Prostate gland (tissue), 2 donors: ENCODE measurements around the gene CAMSAP1. TPM values are rescaled to one million over a fixed set of nuclear protein-coding genes. Genes with fewer than 3 reads are reported as not detected.
"Not testable (repeated sequence)": the region's sequence is repeated elsewhere in the genome, so short reads cannot be mapped to it uniquely, and the experiment has no call there.

Experiments
- DNase-seq: peaks from one replicate; pipeline ENCODE4 v3.0.0-alpha.2; 2019; ENCODE audit warnings: low spot score
- H3K27ac ChIP-seq, 2 donors: fragments of 200-600 bp; sonication (generic); 2 replicates each; pipeline ENCODE4 v1.5.1; 2017 to 2019
- H3K27me3 ChIP-seq: fragments of 200-600 bp; sonication (generic); replicated peaks from 2 replicates; pipeline ENCODE4 v1.5.1; 2019; ENCODE audit not compliant: insufficient read depth
- H3K36me3 ChIP-seq, 2 donors: fragments of 200-600 bp; sonication (generic); 1 replicate in 1 of 2; 2 replicates in 1 of 2; pipeline versions ENCODE4 v1.5.1 to v1.8.1; 2017 to 2019
- H3K4me1 ChIP-seq: fragments of 200-600 bp; sonication (generic); replicated peaks from 2 replicates; pipeline ENCODE4 v1.5.1; 2019
- H3K4me3 ChIP-seq, 2 donors: fragments of 200-600 bp; sonication (generic); 2 replicates each; pipeline ENCODE4 v1.5.1; 2017 to 2019
- H3K9me3 ChIP-seq: fragments of 200-600 bp; sonication (generic); 2 replicates; pipeline ENCODE4 v1.5.1; 2017
- POLR2A ChIP-seq: fragments of 450-650 bp; IDR thresholded peaks from one replicate; pipeline ENCODE4 v1.6.1; 2016; ENCODE audit warnings: antibody characterized with exemption, mild to moderate bottlenecking
- POLR2AphosphoS5 ChIP-seq: sonication (generic); formaldehyde crosslinking; IDR thresholded peaks from one replicate; pipeline ENCODE4 v1.6.1; 2017; ENCODE audit warnings: antibody characterized with exemption
- WGBS: methylation state at CpG from one replicate; pipeline ENCODE4 v1.1.5; 2018; 5-methylcytosine and 5-hydroxymethylcytosine counted together
- intact Hi-C: fragments of 100-400 bp; cut with DNase I; formaldehyde crosslinking; loops from one replicate; pipeline ENCODE4 v1.14.2; 2022
- total RNA-seq, 2 donors: library from RNA; depleted of rRNA; stranded (reverse); fragments of >200 nt; gene quantifications; one replicate each; pipeline ENCODE4 v1.1.0, GENCODE V29; 2016
- TF ChIP-seq, protein P1 (sequence below), 4 experiments: fragments of 200-600 bp in 2 of 4; fragments of 450-650 bp in 2 of 4; sonication (generic) in 2 of 4; IDR thresholded peaks; 1 replicate in 3 of 4; 2 replicates in 1 of 4; pipeline ENCODE4 v1.5.1; 2016 to 2019; ENCODE audit warnings: antibody characterized with exemption in 4 of 4, mild to moderate bottlenecking in 2 of 4, moderate library complexity in 2 of 4

Gene CAMSAP1
- total RNA-seq, 2 donors from 2014 or later: 28.3 to 86.6 TPM

DNA sequence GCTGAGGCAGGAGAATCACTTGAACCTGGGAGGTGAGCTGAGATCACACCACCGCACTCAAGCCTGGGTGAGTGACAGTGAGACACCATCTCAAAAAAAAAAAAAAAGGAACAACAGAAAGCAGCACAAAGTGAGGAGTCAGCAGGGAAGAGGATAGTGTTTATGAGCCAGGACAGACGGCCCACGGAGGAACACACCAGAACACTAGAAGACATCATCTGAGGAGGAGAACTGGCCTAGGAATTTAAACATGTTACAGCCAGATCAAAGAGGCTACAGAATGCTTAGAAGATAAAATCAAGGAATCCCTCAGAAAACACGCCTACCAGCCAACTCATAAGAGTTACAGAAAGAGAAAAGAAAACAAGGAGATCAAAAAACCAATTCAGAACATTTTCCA lies 41.6 kb upstream of the CAMSAP1 start:
- no peaks in the 10 kb centered on the region for H3K9me3 ChIP-seq
- TF ChIP-seq POLR2AphosphoS5: peak; percentile 39
- TF ChIP-seq POLR2A: no peak
- no peaks in the 10 kb centered on the region for H3K27me3 ChIP-seq
- no peak for DNase-seq
- intact Hi-C loops: no loop called here
- H3K36me3 ChIP-seq: peaks cover 9 to 19% of the 10 kb centered on the region in 2 donors
- H3K27ac ChIP-seq: peak overlapping the region; percentile 53 to 62
- H3K4me1 ChIP-seq: peaks cover 16% of the 10 kb centered on the region
- WGBS: 19% methylated on average over 4 of the region's 4 CpGs
- no peak overlapping the region for H3K4me3 ChIP-seq

DNA sequence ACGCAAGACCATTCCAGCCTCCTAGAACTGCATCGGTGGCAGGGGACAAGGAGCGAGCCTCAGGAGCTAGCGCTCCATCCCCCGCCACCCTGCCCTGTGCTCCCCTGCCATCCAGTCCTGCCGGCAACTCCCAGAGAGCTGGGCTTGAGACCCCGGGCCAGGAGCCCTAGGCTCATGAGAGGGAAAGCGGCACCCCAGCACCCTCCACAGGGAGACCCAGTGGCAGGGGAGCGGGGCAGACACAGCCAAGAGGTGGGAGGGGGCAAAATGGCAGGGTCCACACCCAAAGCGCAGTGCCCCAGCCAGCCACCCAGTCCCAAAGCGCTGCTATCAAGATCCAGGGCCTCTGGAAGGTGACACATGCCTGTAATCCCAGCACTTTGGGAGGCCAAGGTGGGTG lies 41.1 kb upstream of the CAMSAP1 start:
- intact Hi-C loops: no loop called here
- H3K9me3 ChIP-seq: no peaks in the 10 kb centered on the region
- 86% methylated on average over 10 of the region's 11 CpGs for WGBS
- H3K4me1 ChIP-seq: peaks cover 16% of the 10 kb centered on the region
- no peak overlapping the region for H3K4me3 ChIP-seq
- no peaks in the 10 kb centered on the region for H3K27me3 ChIP-seq
- no peak for TF ChIP-seq POLR2A
- no peak for TF ChIP-seq POLR2AphosphoS5
- TF ChIP-seq, protein P1, sequence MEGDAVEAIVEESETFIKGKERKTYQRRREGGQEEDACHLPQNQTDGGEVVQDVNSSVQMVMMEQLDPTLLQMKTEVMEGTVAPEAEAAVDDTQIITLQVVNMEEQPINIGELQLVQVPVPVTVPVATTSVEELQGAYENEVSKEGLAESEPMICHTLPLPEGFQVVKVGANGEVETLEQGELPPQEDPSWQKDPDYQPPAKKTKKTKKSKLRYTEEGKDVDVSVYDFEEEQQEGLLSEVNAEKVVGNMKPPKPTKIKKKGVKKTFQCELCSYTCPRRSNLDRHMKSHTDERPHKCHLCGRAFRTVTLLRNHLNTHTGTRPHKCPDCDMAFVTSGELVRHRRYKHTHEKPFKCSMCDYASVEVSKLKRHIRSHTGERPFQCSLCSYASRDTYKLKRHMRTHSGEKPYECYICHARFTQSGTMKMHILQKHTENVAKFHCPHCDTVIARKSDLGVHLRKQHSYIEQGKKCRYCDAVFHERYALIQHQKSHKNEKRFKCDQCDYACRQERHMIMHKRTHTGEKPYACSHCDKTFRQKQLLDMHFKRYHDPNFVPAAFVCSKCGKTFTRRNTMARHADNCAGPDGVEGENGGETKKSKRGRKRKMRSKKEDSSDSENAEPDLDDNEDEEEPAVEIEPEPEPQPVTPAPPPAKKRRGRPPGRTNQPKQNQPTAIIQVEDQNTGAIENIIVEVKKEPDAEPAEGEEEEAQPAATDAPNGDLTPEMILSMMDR (IDR thresholded peaks at IDR 0.05): no peak
- DNase-seq: no peak
- peak overlapping the region; percentile 53 to 62 for H3K27ac ChIP-seq
- peaks cover 9 to 19% of the 10 kb centered on the region in 2 donors for H3K36me3 ChIP-seq

DNA sequence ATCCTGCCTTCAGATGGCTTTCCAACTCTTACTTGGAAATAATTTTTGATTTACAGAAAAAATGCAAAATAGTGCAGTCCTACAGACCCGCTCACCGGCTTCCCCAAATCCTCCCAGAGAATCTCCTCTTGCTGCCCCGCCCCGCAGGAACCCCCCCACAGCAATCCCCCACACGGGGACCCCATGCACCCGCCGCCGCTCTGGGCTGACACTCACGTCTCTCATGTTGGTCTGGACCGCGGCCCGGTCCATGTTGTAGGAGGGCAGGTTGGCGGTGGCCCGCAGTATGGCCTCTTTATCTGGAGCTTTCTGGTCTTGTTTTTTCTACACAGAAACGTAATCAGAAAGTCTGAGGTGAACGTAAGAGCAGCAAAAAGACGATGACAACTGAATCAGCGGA lies 40.2 kb upstream of the CAMSAP1 start:
- 93% methylated on average over 18 of the region's 18 CpGs for WGBS
- Histone ChIP-seq H3K4me1 (peaks cover 11% of the 10 kb centered on the region), H3K9me3 (no peaks in the 10 kb centered on the region), H3K36me3 (peaks cover 9 to 19% of the 10 kb centered on the region in 2 donors), H3K4me3 (no peak overlapping the region), H3K27me3 (no peaks in the 10 kb centered on the region), H3K27ac (no peak overlapping the region)
- TF ChIP-seq, protein P1 (IDR thresholded peaks at IDR 0.05): no peak
- no peak for TF ChIP-seq POLR2A
- no peak for TF ChIP-seq POLR2AphosphoS5
- no peak for DNase-seq
- intact Hi-C loops: no loop called here

DNA sequence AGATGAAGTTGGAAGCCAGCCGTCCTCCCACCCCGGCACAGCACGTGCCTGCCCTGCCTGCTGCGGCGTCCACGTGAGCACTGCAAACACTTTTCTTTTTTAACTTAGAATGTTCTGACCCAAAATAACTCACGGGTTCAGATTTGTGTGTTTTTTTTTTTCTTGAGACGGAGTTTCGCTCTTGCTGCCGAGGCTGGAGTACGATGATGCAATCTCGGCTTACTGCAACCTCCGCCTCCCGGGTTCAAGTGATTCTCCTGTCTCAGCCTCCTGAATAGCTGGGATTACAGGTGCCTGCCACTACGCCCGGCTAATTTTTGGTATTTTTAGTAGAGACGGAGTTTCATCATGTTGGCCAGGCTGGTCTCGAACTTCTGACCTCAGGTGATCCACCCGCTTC lies 39.8 kb upstream of the CAMSAP1 start:
- H3K9me3 ChIP-seq, H3K27ac ChIP-seq, DNase-seq, H3K4me3 ChIP-seq, H3K27me3 ChIP-seq, intact Hi-C loops, H3K4me1 ChIP-seq: not testable (repeated sequence)
- WGBS: 95% methylated on average over 19 of the region's 19 CpGs
- peaks cover 9 to 19% of the 10 kb centered on the region in 2 donors for H3K36me3 ChIP-seq

DNA sequence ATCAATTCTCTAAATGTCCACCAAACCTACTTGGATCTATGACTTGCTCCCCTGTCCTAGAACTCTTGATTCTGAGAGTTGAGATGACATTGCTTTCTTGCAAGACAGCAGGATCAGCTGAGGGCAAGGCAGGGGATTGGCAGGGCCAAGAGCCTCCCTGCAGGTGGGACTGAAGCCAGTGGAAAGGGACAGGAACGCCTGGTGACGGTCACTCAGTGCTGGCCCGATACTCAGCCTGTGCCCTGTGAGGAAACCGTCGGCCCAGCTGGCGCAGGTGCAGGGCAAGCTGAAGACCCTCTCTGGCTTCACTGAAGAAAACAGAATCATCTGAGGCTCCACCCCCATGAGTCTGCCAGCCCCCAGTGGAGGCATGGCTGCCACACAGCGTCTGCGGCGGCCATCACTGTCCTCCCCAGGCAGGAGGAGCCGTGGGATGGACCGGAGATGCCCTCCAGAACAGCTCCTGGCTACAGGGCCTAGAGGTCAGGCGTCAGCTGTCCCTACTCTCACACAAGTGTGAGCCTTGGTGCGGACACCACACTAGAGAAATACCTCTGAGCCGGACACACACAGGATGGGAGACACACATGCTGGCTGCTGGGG lies 39.1 kb upstream of the CAMSAP1 start:
- peaks cover 7% of the 10 kb centered on the region for H3K4me1 ChIP-seq
- H3K27me3 ChIP-seq: no peaks in the 10 kb centered on the region
- intact Hi-C loops: no loop called here
- H3K4me3 ChIP-seq: no peak overlapping the region
- TF ChIP-seq POLR2AphosphoS5: no peak
- TF ChIP-seq POLR2A: no peak
- TF ChIP-seq, protein P1 (IDR thresholded peaks at IDR 0.05): no peak
- DNase-seq: no peak
- H3K27ac ChIP-seq: no peak overlapping the region
- peaks cover 9 to 19% of the 10 kb centered on the region in 2 donors for H3K36me3 ChIP-seq
- WGBS: 97% methylated on average over 9 of the region's 14 CpGs
- no peaks in the 10 kb centered on the region for H3K9me3 ChIP-seq

DNA sequence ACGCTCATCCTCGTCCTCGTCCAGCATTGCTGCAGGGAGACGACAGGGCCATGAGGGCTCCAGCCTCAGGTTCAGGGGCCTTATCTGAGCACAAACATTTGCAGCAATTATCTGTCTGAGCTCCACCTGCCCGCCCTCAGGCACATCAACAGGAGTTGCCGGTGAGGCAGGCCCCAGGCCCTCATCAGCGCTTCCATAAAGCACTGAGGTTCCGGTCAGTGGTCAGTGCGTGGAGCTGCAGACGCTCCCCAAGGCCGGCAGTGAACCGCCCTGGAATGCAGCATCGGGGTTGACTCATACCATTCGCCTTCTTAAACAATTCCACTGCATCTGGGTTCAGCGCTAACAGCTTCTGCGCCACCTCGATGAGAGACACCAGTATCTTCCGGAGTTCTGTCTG lies 38.6 kb upstream of the CAMSAP1 start:
- TF ChIP-seq, protein P1 (IDR thresholded peaks at IDR 0.05): no peak
- TF ChIP-seq POLR2AphosphoS5: no peak
- no peak for TF ChIP-seq POLR2A
- H3K4me3 ChIP-seq: no peak overlapping the region
- intact Hi-C loops: no loop called here
- H3K9me3 ChIP-seq: no peaks in the 10 kb centered on the region
- 91% methylated on average over 18 of the region's 18 CpGs for WGBS
- no peak for DNase-seq
- peaks cover 9 to 19% of the 10 kb centered on the region in 2 donors for H3K36me3 ChIP-seq
- no peak overlapping the region for H3K27ac ChIP-seq
- peaks cover 2% of the 10 kb centered on the region for H3K4me1 ChIP-seq
- H3K27me3 ChIP-seq: no peaks in the 10 kb centered on the region
